ENCODE measurements around the gene EFNA2.

Gene EFNA2

DNA sequence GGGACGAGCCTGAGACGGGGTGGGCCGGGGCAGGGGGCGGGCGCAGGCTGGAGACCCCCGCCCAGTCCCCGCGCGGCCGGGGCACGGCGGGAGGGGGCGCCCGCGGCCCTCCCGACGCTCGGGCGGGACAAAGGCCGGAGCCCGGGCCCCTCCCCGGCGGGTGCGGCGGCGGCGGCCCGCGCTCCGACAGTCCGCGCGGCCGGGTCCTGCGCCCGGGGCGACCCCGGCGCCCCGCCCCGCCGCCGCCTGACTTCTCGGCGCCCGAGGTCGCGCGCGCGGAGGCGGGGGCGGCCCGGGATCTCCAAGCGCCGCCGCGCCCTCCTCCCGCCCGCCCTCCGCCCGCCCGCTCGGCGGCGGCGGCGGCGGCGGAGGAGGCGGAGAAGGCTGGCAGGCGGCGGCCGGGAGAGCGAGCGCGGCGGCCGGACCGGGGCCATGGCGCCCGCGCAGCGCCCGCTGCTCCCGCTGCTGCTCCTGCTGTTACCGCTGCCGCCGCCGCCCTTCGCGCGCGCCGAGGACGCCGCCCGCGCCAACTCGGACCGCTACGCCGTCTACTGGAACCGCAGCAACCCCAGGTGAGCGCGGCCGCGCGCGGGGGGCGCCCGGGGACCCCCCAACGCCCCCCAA is at the start of gene EFNA2:
Gene EFNA2 (plus strand): TSS at position 137 of the 624 bp plus-strand sequence. CDS start 296 bp downstream, at position 433.
- ATAC-seq (no peak), DNase-seq (ENCODE audit: low spot score in 2 of 2) (no peak)
- Mint-ChIP-seq H3K4me1 (peaks cover 6% of the 10 kb centered on the region), H3K4me3 (peak within 1 kb of the TSS; percentile 65), H3K27ac (no peak within 1 kb of the TSS), H3K36me3 (peaks cover 6% of the 10 kb centered on the region), H3K9me3 (no peaks in the 10 kb centered on the region)

DNA sequence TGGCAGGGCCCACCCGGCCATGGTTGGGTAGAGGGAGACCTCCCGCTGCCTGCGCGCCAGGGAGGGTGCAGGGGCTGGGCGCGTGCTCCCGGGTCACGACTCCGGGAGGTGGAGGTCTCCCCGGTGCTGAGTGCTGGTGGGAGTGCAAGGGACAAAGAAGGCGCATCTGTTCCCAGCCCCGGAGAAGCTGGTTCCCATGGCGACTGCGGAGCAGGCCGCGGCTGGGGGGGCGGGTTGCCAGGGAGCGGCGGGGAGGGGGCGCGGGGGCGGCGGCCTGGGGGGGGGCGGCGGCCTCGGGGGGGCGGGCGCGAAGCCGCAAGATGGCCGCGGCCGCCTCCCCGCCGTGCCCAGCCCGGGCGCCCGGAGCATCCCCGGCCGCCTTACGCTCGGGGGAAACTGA is 49.1 kb upstream of the EFNA2 start:
- H3K4me3 Mint-ChIP-seq = peak overlapping the region; percentile 55
- no peak for ATAC-seq
- H3K9me3 Mint-ChIP-seq = no peaks in the 10 kb centered on the region
- H3K36me3 Mint-ChIP-seq = peaks cover 30% of the 10 kb centered on the region
- H3K4me1 Mint-ChIP-seq = peaks cover 29% of the 10 kb centered on the region
- no peak overlapping the region for H3K27ac Mint-ChIP-seq
- no peak for DNase-seq (ENCODE audit: low spot score in 2 of 2)

DNA sequence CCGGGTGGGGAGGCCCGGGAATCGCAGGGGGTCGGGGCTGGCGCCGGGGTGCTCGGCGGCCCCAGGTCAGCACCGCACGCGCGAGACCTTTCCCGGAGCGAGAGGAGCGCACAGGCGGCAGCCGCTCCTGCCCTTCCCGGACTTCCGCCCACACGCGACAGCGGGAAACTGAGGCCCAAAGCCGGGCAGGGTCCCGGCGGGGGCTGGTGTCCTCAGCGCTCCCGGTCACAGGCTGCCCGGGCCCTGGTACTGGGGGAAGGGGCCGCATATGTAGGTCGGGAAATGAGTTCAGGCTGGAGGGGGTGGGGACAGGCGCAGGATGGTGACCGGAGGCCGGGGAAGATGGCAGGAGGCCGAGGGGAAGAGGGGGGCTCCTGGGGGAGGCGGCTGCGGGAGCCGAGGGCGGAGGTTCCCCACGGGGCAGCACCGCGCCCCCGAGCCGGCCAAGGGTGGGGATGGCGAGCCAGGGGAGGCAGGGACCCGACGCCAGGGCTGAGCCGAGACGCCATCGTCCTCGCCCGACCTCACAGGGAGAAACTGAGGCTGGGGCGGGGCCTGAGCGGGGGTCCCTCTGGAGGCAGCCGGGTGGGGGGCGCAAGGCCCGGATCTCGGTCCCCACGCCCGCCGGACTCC is 48.5 kb upstream of the EFNA2 start:
- Mint-ChIP-seq H3K27ac (no peak overlapping the region), H3K4me3 (peak overlapping the region; percentile 55), H3K4me1 (peaks cover 26% of the 10 kb centered on the region), H3K9me3 (no peaks in the 10 kb centered on the region), H3K36me3 (peaks cover 32% of the 10 kb centered on the region)
- DNase-seq (ENCODE audit: low spot score in 2 of 2) = no peak
- ATAC-seq = no peak

DNA sequence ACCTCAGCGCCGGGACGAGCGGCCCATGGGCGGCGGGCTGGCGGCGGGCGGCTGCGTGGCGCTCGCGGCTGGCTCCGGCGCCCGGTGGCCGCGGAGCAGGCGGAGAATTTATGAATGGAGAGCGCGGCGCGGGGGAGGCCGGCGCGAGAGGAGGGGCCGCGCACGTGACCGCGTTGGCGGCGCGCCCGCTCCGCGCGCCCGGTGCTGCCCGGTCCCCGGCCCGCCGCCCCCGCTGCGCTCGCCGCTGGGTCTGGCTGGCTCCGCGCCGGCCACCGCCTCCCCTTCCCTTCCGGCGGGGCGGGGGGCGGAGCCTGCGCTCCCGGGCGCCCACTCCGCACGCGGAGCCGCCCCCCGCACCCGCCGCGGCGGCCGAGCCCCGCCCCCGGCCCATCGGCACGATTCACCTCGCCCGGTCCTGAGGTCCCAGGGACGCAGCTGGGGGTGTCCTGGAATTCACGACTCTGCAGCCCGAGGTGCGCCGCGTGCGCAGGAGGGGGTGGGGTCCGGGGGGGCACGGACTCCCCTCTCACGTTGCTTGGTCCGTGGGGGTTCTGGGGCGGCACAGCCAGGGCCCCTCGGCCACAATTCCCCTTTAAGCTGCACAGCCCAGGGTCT is 47.8 kb upstream of the EFNA2 start, which contains the start of gene CBARP:
Gene CBARP (minus strand): TSS at position 252 of the 615 bp plus-strand sequence. CDS start 1,905 bp downstream, outside the sequence.
- Mint-ChIP-seq H3K4me3 (peak within 1 kb of the TSS; percentile 79), H3K9me3 (no peaks in the 10 kb centered on the region), H3K4me1 (peaks cover 28% of the 10 kb centered on the region), H3K27ac (peak within 1 kb of the TSS; percentile 81), H3K36me3 (peaks cover 34% of the 10 kb centered on the region)
- ATAC-seq (no peak), DNase-seq (ENCODE audit: low spot score in 2 of 2) (no peak)

DNA sequence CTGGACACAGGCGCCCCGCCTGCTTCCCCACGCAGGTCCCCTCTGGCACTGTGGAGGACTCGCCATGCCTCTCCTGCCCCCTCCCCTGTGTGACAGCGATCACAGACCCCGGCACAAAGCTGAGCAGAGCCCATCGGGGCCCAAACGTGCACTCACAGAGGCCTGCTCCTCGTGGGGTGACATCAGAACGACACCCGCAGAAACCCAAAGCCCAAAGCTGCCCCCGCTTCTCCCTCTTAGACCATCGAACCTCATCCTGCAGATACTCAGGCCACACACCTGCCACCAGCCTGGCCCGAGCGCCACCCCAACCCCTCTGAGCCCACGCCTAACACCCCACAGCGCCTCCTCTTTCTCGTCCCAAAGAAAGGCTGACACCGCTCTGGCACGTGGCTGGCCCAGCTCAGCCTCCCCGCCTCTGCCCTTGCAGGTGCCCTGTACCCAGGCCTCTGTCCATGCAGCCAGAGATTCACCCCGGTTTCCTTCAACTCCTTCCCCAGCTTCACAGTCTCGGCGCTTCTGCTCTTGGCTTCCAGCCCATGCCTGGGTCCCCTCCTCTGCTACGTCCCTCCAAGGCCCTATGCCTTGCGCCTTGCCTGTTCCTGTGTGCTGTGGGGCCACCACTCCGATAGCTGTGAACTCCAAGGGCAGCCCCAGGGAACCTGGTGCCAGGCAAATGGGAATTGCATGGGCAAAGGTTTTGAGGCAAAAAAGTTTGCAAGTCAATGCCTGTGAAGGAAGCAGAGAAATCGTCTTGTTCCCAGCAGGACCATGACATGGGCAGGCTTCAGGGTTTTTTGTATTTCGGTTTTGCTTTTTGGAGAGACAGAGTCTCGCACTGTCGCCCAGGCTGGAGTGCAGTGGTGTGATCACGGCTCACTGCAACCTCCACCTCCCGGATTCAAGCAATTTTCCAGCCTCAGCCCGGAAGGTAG is 47.0 kb upstream of the EFNA2 start:
- DNase-seq (ENCODE audit: low spot score in 2 of 2) = no peak
- H3K36me3 Mint-ChIP-seq = peaks cover 37% of the 10 kb centered on the region
- peak overlapping the region; percentile 81 for H3K27ac Mint-ChIP-seq
- H3K4me3 Mint-ChIP-seq = peak overlapping the region; percentile 79
- H3K4me1 Mint-ChIP-seq = peaks cover 28% of the 10 kb centered on the region
- H3K9me3 Mint-ChIP-seq = no peaks in the 10 kb centered on the region
- ATAC-seq = no peak

DNA sequence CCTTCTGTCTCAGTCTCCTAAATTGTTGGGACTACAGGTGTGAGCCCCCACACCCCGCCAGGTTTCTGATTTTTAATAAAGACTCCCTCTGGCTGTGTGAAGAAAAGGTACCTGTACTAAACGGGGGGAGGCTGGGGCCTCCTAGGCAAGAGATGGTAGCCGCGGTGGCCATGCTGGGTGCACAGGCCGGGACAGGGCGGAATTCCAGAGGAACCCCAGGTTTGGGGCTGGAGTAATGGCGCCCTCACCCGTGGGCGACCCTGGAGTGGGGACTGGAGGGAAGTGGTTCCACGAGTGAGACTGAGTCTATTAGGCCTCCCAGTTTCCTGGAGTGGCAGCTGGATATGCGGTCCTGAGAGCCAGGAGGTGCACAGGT is 46.3 kb upstream of the EFNA2 start:
- Mint-ChIP-seq H3K36me3 (peaks cover 37% of the 10 kb centered on the region), H3K27ac (peak overlapping the region; percentile 81), H3K4me3 (peak overlapping the region; percentile 79), H3K4me1 (peaks cover 29% of the 10 kb centered on the region), H3K9me3 (no peaks in the 10 kb centered on the region)
- no peak for ATAC-seq
- DNase-seq (ENCODE audit: low spot score in 2 of 2) = no peak

DNA sequence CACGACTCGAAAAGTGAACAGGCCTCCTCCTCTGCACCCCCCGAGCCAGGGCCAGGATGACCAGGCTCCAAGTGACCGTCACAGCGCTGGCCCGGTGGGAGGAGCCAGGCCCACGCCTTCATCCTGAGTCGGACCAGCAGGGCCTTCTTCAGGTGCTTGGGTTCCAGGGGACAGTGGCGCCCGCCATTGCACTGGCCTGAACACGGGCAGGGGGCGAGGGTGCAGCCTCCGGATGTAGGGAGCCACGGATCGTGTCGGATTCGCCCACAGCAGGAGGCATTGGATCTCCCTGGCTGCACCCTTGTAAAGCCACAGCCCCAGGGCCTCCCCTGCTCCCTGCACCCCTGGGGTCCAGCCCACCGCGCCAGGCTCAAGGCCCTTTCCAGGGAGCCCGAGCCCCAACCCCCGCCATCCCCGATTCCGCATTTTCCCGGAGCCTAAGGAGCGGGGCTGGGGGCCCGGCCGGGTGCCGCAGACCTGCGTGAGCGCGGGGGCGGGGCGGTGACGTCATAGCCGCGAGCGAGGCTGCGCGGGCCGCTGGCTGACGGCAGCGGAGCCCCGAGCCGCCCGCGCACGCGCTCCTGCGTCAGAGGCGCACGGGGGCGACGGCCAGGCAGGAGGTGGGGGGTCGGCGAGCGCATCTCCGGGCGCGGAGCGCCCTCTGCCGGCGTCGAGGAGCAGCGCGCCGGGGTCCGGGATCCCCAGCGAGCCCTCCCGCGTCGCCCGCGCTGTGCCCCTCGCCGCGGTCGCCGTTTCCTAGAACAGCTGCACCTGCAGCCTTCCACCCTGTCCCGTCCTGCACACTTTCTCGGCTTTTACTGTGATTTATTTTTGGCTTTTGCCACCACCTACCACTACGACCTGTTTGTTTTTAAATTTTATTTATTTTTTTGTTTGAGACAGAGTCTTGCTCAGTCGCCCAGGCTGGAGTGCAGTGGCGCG is 45.6 kb upstream of the EFNA2 start:
- ATAC-seq = peak; percentile 66
- Mint-ChIP-seq H3K27ac (peak overlapping the region; percentile 89), H3K4me3 (peak overlapping the region; percentile 79), H3K9me3 (no peaks in the 10 kb centered on the region), H3K4me1 (peaks cover 34% of the 10 kb centered on the region), H3K36me3 (peaks cover 37% of the 10 kb centered on the region)
- peak; percentile 96 to 97 for DNase-seq (ENCODE audit: low spot score in 2 of 2)

DNA sequence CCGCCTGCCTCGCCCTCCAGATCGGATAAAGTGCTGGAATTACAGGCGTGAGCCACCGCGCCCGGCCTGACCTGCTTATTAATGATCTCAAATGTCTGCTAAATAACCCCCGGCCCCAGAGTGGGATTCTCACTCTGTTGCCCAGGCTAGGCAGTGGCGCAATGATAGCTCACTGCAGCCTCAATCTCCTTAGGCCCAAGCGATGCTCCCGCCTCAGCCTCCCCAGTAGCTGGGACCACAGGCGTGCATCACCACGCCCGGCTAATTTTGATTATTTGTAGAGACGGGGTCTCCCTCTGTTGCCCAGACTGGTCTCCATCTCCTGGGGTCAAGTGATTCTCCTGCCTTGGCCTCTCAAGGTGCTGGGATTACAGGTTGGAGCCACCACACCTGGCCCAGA is 44.7 kb upstream of the EFNA2 start:
- no peak for ATAC-seq
- Mint-ChIP-seq H3K27ac (peak overlapping the region; percentile 89), H3K4me1 (peaks cover 34% of the 10 kb centered on the region), H3K4me3 (peak overlapping the region; percentile 79), H3K36me3 (peaks cover 37% of the 10 kb centered on the region), H3K9me3 (no peaks in the 10 kb centered on the region)
- no peak for DNase-seq (ENCODE audit: low spot score in 2 of 2)

DNA sequence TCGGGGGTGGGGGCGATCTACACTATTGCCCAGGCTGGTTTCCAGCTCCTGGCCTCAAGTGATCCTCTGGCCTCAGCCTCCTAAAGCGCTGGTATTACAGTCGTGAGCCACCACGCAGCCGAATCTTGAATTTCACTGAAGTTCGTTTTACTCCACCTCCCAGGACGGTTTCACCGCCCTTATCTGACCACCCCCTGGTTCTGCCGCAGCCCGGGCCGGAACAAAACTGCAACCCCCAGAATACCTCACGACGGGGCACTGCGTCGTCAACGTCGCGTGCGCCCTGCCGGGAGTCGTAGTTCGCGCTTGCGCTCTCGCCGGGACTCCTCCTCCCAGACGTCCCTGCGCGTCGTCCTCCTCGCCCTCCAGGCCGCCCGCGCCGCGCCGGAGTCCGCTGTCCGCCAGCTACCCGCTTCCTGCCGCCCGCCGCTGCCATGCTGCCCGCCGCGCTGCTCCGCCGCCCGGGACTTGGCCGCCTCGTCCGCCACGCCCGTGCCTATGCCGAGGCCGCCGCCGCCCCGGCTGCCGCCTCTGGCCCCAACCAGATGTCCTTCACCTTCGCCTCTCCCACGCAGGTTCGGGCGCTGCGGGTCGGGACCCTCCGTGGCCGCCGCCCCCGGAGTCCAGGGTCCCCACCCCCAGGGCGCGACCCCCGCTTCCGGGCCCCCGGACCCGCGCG is 44.1 kb upstream of the EFNA2 start, which contains the start of gene ATP5F1D:
Gene ATP5F1D (plus strand): TSS at position 335 of the 679 bp plus-strand sequence. CDS start 100 bp downstream, at position 435.
- no peaks in the 10 kb centered on the region for H3K9me3 Mint-ChIP-seq
- peaks cover 40% of the 10 kb centered on the region for H3K36me3 Mint-ChIP-seq
- ATAC-seq (peak; percentile 81), DNase-seq (ENCODE audit: low spot score in 2 of 2) (peak; percentile 83 to 95)
- peaks cover 34% of the 10 kb centered on the region for H3K4me1 Mint-ChIP-seq
- H3K4me3 Mint-ChIP-seq = peak within 1 kb of the TSS; percentile 79
- peak within 1 kb of the TSS; percentile 89 for H3K27ac Mint-ChIP-seq

DNA sequence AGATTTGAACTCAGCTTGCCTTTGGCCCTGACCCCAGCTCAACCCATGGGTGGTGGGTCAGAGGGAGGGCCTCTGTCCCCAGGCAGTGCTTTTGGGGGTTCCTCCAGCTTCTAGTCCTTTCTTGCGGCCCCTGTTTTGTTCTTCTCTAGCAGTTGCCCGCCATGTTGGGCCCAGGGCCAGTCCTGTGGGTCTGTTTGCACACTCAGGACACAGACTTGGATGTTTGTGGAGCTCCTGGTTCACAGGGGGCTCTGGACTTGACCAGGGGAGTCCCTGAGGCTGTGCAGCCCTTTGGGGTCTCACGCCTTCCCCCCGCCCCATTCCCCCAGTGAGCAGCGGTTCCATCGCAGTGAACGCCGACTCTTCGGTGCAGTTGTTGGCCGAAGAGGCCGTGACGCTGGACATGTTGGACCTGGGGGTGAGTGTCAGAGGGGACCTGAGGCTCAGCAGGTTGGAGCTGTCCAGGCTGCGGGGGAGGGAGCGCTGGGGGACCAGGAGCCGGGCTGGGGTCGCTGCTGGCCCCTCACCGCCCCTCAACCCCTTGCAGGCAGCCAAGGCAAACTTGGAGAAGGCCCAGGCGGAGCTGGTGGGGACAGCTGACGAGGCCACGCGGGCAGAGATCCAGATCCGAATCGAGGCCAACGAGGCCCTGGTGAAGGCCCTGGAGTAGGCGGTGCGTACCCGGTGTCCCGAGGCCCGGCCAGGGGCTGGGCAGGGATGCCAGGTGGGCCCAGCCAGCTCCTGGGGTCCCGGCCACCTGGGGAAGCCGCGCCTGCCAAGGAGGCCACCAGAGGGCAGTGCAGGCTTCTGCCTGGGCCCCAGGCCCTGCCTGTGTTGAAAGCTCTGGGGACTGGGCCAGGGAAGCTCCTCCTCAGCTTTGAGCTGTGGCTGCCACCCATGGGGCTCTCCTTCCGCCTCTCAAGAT is 41.6 kb upstream of the EFNA2 start:
- peak; percentile 55 for ATAC-seq
- Mint-ChIP-seq H3K9me3 (no peaks in the 10 kb centered on the region), H3K36me3 (peaks cover 43% of the 10 kb centered on the region), H3K27ac (no peak overlapping the region), H3K4me1 (peaks cover 24% of the 10 kb centered on the region), H3K4me3 (peak overlapping the region; percentile 79)
- peak; percentile 82 to 93 for DNase-seq (ENCODE audit: low spot score in 2 of 2)

DNA sequence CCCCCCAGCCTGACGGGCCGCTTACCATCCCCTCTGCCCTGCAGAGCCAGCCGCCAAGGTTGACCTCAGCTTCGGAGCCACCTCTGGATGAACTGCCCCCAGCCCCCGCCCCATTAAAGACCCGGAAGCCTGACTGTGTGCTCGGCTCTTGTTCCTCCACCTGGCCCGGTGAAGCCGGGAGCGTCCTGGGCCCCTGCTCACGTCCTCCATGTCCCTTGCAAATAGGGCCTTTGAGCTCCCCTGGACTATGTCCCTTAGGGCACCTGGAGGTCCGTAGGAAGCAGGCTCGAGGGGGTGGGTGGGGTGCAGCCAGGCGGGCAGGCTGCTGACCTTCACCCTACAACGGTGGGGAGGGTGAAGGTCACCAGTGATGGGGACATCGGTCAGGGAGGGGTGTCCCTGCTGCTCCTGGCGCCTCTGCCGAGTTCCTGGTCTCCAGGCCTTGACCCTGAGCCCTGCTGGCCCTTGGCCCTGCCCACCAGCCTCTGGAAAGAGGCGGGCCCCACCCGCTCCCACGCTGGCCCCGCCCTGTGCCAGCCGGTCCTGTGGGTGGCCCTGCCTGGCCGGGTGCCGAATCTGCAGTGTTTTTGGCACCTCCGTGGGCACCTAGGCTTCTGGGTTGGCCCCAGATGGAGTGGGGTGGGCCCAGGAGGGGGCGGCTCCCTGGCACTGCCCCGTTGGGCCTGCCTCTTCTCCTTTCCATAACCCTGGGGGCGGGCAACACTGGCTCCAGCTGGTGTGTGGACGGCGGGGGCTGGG is 40.8 kb upstream of the EFNA2 start:
- Mint-ChIP-seq H3K4me1 (peaks cover 24% of the 10 kb centered on the region), H3K27ac (no peak overlapping the region), H3K36me3 (peaks cover 44% of the 10 kb centered on the region), H3K9me3 (no peaks in the 10 kb centered on the region), H3K4me3 (peak overlapping the region; percentile 57)
- ATAC-seq = no peak
- no peak for DNase-seq (ENCODE audit: low spot score in 2 of 2)

DNA sequence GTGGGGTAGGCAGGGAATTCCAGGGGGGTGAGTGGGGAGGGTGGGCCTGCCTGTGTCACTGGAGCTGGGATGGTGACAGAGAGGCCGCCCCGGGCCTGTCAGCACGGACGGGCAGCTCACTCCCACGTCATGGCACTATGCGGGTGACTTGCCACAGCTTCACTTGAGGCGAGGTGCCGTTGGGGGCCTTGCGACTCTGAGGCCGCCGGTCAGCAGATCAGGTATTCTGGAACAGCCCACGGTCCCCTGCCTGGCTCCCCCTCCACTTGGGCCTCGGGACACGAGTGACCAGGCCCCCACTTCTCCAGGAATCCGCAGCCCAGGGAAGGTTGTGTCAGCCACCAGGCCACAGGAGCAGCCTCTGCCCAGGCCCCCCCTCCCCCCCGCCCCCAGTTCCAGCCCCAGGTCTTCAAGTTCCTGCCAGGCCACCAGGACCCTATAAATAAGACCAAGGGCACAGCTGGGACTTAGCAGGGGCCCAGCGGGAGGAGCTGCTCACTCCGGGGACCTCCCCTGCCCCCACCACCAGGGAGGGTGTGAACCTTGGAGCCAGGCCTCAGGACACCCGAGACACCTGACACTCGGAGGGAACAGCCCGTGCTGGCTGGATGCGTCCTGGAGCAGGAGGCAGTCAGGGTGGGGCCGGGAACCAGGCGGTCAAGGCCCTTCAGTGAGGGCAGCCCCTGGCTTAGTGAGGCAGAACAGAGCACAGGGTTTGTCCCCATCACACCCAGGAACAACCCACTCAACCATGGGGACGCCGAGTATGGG is 40.0 kb upstream of the EFNA2 start:
- no peak for DNase-seq (ENCODE audit: low spot score in 2 of 2)
- Mint-ChIP-seq H3K27ac (no peak overlapping the region), H3K9me3 (no peaks in the 10 kb centered on the region), H3K4me1 (peaks cover 22% of the 10 kb centered on the region), H3K4me3 (no peak overlapping the region), H3K36me3 (peaks cover 40% of the 10 kb centered on the region)
- ATAC-seq = no peak

Measured in stimulated activated effector memory CD8-positive, alpha-beta T cell treated with anti-CD3 and anti-CD28 coated beads, Interleukin-12 subunit alpha, Interleukin-12 subunit beta, amount 100 ng/mL, for 72 hours (primary cell).